Right atrium auricular region (tissue), 2 donors: Measurements from ENCODE around the gene C1D. TPM values are rescaled to one million over a fixed set of nuclear protein-coding genes. Genes with fewer than 3 reads are reported as not detected.

Experiments used
- DNase-seq: peaks from one replicate; pipeline ENCODE4 v3.0.0-alpha.2; 2019; ENCODE audit warnings: low spot score
- H3K27ac ChIP-seq, 2 donors: fragments of 200-600 bp; sonication (generic); 1 replicate in 1 of 2; 2 replicates in 1 of 2; pipeline ENCODE4 v1.5.1; 2016 to 2019
- H3K27me3 ChIP-seq, 2 donors: fragments of 200-600 bp; sonication (generic); one replicate each; pipeline versions ENCODE4 v1.5.1 to v1.6.0; 2017 to 2019
- H3K36me3 ChIP-seq: fragments of 200-600 bp; sonication (generic); one replicate; pipeline ENCODE4 v1.5.1; 2016
- H3K4me1 ChIP-seq, 2 donors: fragments of 200-600 bp; sonication (generic); one replicate each; pipeline versions ENCODE4 v1.5.1 to v1.6.0; 2017 to 2019
- H3K4me3 ChIP-seq, 2 donors: fragments of 200-600 bp; sonication (generic); 1 replicate in 1 of 2; 2 replicates in 1 of 2; pipeline ENCODE4 v1.5.1; 2017 to 2019; ENCODE audit warnings: mild to moderate bottlenecking in 1 of 2, moderate library complexity in 1 of 2
- H3K9me3 ChIP-seq, 2 donors: fragments of 200-600 bp; sonication (generic); one replicate each; pipeline ENCODE4 v1.5.1; 2019
- total RNA-seq, 2 donors: library from RNA; depleted of rRNA; stranded (reverse); fragments of >200 nt; gene quantifications; one replicate each; pipeline ENCODE4 v1.1.0, GENCODE V29; 2016
- TF ChIP-seq, protein P1 (sequence below), 2 donors: fragments of 200-600 bp; sonication (generic); IDR thresholded peaks; one replicate each; pipeline ENCODE4 v1.5.1; 2019; ENCODE audit warnings: antibody characterized with exemption in 2 of 2

The C1D gene
- total RNA-seq, 2 donors from 2014 or later = 29.2 to 31.1 TPM

DNA sequence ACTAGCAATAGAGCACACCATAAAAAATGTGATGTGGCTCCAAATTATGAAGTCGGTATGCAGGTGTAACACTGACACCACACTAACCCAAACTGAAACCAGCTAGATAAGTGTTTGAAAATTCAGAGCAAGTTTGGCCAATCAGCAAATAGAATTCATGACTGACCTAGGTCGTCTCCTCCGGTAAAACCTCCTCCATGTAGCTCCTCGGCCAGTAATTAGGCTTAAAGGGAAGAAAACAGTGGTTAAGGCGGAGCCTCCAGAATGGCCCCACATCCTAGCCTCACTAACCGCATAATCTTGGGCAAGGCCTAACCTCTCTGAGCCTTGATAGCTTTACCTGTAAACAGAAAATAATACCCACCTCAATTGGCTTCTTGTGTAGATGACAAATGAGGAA, 30.1 kb downstream of the C1D start:
- DNase-seq = no peak
- Histone ChIP-seq H3K4me1 (no peaks in the 10 kb centered on the region), H3K9me3 (no peaks in the 10 kb centered on the region), H3K36me3 (no peaks in the 10 kb centered on the region), H3K27ac (no peak overlapping the region), H3K27me3 (no peaks in the 10 kb centered on the region), H3K4me3 (no peak overlapping the region)
- TF ChIP-seq, protein P1, sequence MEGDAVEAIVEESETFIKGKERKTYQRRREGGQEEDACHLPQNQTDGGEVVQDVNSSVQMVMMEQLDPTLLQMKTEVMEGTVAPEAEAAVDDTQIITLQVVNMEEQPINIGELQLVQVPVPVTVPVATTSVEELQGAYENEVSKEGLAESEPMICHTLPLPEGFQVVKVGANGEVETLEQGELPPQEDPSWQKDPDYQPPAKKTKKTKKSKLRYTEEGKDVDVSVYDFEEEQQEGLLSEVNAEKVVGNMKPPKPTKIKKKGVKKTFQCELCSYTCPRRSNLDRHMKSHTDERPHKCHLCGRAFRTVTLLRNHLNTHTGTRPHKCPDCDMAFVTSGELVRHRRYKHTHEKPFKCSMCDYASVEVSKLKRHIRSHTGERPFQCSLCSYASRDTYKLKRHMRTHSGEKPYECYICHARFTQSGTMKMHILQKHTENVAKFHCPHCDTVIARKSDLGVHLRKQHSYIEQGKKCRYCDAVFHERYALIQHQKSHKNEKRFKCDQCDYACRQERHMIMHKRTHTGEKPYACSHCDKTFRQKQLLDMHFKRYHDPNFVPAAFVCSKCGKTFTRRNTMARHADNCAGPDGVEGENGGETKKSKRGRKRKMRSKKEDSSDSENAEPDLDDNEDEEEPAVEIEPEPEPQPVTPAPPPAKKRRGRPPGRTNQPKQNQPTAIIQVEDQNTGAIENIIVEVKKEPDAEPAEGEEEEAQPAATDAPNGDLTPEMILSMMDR (IDR thresholded peaks at IDR 0.05) = no peak

DNA sequence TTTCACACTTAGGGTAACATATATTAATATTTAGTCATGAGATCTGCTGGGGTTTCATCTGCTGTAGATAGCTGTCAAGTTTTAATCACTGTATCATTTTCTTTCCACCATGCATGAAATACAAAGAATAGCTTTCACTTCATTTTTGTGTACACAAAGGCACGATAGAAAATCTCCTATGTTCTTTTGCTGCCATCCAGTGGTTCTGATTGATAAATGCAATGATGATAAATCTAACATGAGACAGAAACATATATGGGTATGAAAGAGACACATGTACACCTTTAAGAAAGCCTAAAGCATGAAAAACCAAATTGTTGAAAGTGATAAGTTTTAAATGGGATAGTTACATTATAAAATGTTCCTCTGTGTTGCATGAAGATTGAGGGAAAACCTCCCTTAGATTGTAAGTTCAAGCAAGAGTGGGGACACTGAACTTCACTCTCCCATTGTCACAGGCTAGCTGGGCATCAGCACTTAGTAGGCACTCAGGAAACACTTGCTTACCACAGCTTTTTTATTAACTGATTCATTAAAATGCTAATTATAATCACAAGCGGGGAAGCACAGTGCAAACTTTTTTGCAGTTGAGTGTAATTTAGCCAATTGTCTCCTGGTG, 31.2 kb downstream of the C1D start:
- TF ChIP-seq, protein P1 (IDR thresholded peaks at IDR 0.05) = peak; percentile 29 to 74
- DNase-seq = no peak
- Histone ChIP-seq H3K4me3 (no peak overlapping the region), H3K9me3 (no peaks in the 10 kb centered on the region), H3K27ac (no peak overlapping the region), H3K4me1 (no peaks in the 10 kb centered on the region), H3K36me3 (no peaks in the 10 kb centered on the region), H3K27me3 (no peaks in the 10 kb centered on the region)

DNA sequence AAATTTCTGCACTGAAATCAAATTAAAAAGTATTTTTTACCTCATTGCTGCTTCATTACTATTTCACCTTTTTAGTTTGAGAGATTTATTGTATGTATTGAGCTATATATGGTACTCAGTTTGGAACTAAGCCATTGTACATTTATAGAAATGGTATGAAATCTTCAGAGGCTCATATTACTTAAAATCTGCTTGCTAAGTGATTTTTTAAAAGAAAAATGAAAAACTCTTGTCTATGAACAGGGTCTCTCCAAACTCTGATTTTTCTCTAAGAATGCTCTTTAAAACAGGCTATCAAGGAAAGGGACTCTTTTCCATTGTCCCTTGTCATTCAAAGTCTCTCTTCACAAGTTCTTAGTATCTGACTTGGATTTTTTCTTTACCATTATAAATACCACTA, 31.8 kb downstream of the C1D start:
- H3K4me3 ChIP-seq = no peak overlapping the region
- TF ChIP-seq, protein P1 (IDR thresholded peaks at IDR 0.05) = no peak

DNA sequence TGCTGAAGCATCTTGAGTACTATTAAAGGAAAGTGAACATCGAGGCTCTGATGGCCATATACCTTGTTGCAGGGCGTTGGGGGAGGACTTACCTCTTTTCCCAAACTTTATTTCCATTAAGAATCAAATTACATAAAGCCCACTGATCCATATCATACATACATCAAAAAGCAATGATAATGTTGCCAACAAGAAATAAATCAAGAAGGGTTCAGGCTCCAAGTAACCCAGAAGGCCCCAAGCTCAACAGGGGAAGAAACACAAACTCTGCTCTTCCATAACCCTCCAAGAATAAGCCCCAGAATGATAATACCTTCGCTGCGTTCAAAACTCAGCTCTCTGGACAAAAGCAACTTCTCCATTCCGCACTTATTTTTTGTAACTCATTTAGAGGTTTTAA, 32.3 kb downstream of the C1D start:
- DNase-seq = no peak
- no peaks in the 10 kb centered on the region for H3K36me3 ChIP-seq
- H3K27ac ChIP-seq = no peak overlapping the region
- H3K9me3 ChIP-seq = no peaks in the 10 kb centered on the region
- H3K27me3 ChIP-seq = no peaks in the 10 kb centered on the region
- TF ChIP-seq, protein P1 (IDR thresholded peaks at IDR 0.05) = no peak
- H3K4me1 ChIP-seq = no peaks in the 10 kb centered on the region
- no peak overlapping the region for H3K4me3 ChIP-seq

More for the DNA sequence above, 31.8 kb downstream of the C1D start:
- H3K4me1 ChIP-seq = no peaks in the 10 kb centered on the region
- no peak for DNase-seq
- H3K36me3 ChIP-seq = no peaks in the 10 kb centered on the region
- H3K27me3 ChIP-seq = no peaks in the 10 kb centered on the region
- H3K9me3 ChIP-seq = no peaks in the 10 kb centered on the region
- no peak overlapping the region for H3K27ac ChIP-seq

DNA sequence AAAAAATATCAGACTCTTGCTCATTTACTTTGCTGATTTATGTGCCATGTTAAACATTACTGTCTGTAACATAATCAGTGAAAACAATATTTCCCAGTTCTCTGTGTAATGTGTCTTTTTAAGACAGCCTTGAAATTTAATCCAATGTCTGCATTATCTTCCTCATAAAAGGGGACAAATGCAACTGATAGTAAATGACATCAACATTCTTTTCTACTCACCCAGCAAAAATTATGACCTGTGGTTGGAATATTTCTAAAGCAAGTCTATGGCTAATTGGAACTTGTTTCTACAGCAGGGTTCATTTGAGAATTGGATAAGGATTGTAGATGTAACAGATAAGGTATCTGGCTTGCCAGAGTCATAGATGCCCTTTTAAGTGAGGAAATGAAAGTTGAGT, 34.8 kb downstream of the C1D start:
- H3K9me3 ChIP-seq = peaks cover 0 to 5% of the 10 kb centered on the region in 2 donors
- H3K4me1 ChIP-seq = no peaks in the 10 kb centered on the region
- no peaks in the 10 kb centered on the region for H3K36me3 ChIP-seq
- H3K27ac ChIP-seq = no peak overlapping the region
- H3K4me3 ChIP-seq = no peak overlapping the region
- no peaks in the 10 kb centered on the region for H3K27me3 ChIP-seq
- TF ChIP-seq, protein P1 (IDR thresholded peaks at IDR 0.05) = no peak
- DNase-seq = no peak

- no peak overlapping the region for H3K27ac ChIP-seq
- no peaks in the 10 kb centered on the region for H3K36me3 ChIP-seq
- no peaks in the 10 kb centered on the region for H3K27me3 ChIP-seq
- no peaks in the 10 kb centered on the region for H3K4me1 ChIP-seq
- DNase-seq = no peak
- TF ChIP-seq, protein P1 (IDR thresholded peaks at IDR 0.05) = no peak
- H3K9me3 ChIP-seq = peaks cover 0 to 5% of the 10 kb centered on the region in 2 donors
- H3K4me3 ChIP-seq = no peak overlapping the region
Measured at GRCh38 chr2:68024450-68024849, 38.4 kb downstream of the C1D start.
